WTC11 (cell line): ENCODE measurements around the gene SNAI1.

ENCODE experiments used
- CBFB ChIP-seq: sonication (generic); formaldehyde crosslinking; IDR thresholded peaks from 2 replicates; pipeline ENCODE4 v1.8.1; 2022; ENCODE audit warnings: mild to moderate bottlenecking, low read depth, missing genetic modification reagents
- CTCF ChIP-seq: fragments of 200-600 bp; IDR thresholded peaks from 2 replicates; pipeline ENCODE4 v1.8.0; 2022; ENCODE audit warnings: antibody characterized with exemption
- ETV6 ChIP-seq: sonication (generic); formaldehyde crosslinking; IDR thresholded peaks from 2 replicates; pipeline ENCODE4 v1.8.1; 2022; ENCODE audit warnings: mild to moderate bottlenecking, missing genetic modification reagents
- HMGXB4 ChIP-seq: sonication (generic); formaldehyde crosslinking; IDR thresholded peaks from 2 replicates; pipeline ENCODE4 v1.8.1; 2023; ENCODE audit warnings: mild to moderate bottlenecking, moderate library complexity, missing genetic modification reagents
- JUN ChIP-seq: sonication (generic); formaldehyde crosslinking; IDR thresholded peaks from 2 replicates; pipeline ENCODE4 v1.8.0; 2023; ENCODE audit warnings: mild to moderate bottlenecking, missing genetic modification reagents
- NFYB ChIP-seq: sonication (generic); formaldehyde crosslinking; conservative IDR thresholded peaks from 2 replicates; pipeline ENCODE4 v1.8.0; 2022; ENCODE audit warnings: low read depth, missing genetic modification reagents
- NR1H2 ChIP-seq: sonication (generic); formaldehyde crosslinking; IDR thresholded peaks from 2 replicates; pipeline ENCODE4 v1.9.0; 2021; ENCODE audit warnings: mild to moderate bottlenecking, moderate library complexity, missing genetic modification reagents
- NR2C2 ChIP-seq: sonication (generic); formaldehyde crosslinking; IDR thresholded peaks from 2 replicates; pipeline ENCODE4 v1.8.0; 2022; ENCODE audit warnings: mild to moderate bottlenecking, missing genetic modification reagents
- ZMAT4 ChIP-seq: fragments of 250-450 bp; sonication (Bioruptor Pico); IDR thresholded peaks from 2 replicates; pipeline ENCODE4 v1.9.0; 2021; ENCODE audit warnings: mild to moderate bottlenecking
- TF ChIP-seq, protein P1 (sequence below): sonication (generic); formaldehyde crosslinking; IDR thresholded peaks from 2 replicates; pipeline ENCODE4 v1.8.0; 2022; ENCODE audit warnings: mild to moderate bottlenecking, missing genetic modification reagents
- TF ChIP-seq, protein P2 (sequence below): fragments of 250-450 bp; sonication (Bioruptor Pico); IDR thresholded peaks from 2 replicates; pipeline ENCODE4 v1.9.0; 2021; ENCODE audit warnings: moderate library complexity, mild to moderate bottlenecking, inconsistent platforms, borderline replicate concordance

GRCh38 chr20:49955167-49955566 lies 27.6 kb upstream of the SNAI1 start:
- TF ChIP-seq JUN (CRISPR knock-in tag) (no peak), HMGXB4 (CRISPR knock-in tag) (no peak), NFYB (CRISPR knock-in tag) (no peak), ZMAT4 (CRISPR knock-in tag) (no peak), CTCF (no peak), NR2C2 (CRISPR knock-in tag) (no peak), NR1H2 (CRISPR knock-in tag) (no peak), ETV6 (CRISPR knock-in tag) (no peak), CBFB (CRISPR knock-in tag) (no peak)
- TF ChIP-seq, protein P1, sequence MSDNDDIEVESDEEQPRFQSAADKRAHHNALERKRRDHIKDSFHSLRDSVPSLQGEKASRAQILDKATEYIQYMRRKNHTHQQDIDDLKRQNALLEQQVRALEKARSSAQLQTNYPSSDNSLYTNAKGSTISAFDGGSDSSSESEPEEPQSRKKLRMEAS (CRISPR knock-in tag) = no peak
- TF ChIP-seq, protein P2, sequence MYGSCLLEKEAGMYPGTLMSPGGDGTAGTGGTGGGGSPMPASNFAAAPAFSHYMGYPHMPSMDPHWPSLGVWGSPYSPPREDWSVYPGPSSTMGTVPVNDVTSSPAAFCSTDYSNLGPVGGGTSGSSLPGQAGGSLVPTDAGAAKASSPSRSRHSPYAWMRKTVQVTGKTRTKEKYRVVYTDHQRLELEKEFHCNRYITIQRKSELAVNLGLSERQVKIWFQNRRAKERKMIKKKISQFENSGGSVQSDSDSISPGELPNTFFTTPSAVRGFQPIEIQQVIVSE (CRISPR knock-in tag) = no peak
